CD4-positive, alpha-beta T cell treated with Interleukin-17A for 4 hours (primary cell): Measurements from ENCODE around the gene DIP2C.
"Not testable (repeated sequence)": the region's sequence is repeated elsewhere in the genome, so short reads cannot be mapped to it uniquely, and the experiment has no call there.

Experiments used
- DNase-seq: peaks from one replicate; pipeline ENCODE4 v3.0.0-alpha.2; 2020; ENCODE audit warnings: mixed read lengths

DIP2C gene

DNA sequence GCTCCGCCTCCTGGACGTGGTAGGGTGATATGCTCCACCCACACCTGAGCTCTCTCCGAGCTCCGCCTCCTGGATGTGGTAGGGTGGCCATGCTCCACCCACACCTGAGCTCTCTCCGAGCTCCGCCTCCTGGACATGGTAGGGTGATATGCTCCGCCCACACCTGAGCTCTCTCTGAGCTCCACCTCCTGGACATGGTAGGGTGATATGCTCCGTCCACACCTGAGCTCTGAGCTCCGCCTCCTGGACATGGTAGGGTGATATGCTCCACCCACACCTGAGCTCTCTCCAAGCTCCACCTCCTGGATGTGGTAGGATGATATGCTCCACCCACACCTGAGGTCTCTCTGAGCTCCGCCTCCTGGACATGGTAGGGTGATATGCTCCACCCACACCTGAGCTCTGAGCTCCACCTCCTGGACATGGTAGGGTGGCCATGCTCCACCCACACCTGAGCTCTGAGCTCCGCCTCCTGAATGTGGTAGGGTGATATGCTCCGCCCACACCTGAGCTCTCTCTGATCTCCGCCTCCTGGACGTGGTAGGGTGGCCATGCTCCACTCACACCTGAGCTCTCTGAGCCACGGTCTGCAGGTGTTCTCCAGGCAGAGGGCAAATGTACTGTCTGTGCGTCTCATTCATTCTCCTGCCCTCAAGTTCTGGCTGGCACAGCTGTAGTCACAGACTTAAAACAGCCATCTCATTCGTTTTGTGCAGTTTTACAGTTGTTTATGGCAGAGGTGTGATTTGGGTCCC is 252.4 kb downstream of the DIP2C start:
- peak; percentile 19 for DNase-seq

DNA sequence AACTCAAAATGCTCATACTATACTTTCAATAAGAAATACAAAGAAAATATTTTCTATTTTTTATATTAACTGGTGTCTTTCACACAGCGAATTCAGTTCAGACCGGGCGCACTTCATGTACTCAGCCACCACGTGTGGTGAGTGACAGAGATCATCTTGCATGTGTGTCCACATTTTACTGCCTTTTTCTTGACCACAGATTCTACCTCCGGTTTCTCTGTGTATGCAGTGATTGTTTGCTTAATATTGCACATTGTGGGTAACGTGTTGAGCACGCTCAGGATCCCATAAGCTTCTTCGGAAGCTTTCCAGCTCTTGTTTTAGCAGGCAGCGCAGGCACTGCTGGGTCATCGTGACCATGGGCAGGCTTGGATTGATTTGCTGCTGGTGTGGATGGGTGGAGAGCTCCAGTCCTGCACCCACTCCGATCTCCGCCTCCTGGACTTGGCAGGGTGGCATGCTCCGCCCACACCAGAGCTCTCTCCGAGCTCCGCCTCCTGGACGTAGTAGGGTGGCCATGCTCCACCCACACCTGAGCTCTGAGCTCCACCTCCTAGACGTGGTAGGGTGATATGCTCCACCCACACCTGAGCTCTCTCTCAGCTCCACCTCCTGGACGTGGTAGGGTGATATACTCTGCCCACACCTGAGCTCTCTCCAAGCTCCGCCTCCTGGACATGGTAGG is 253.3 kb downstream of the DIP2C start:
- no peak for DNase-seq

DNA sequence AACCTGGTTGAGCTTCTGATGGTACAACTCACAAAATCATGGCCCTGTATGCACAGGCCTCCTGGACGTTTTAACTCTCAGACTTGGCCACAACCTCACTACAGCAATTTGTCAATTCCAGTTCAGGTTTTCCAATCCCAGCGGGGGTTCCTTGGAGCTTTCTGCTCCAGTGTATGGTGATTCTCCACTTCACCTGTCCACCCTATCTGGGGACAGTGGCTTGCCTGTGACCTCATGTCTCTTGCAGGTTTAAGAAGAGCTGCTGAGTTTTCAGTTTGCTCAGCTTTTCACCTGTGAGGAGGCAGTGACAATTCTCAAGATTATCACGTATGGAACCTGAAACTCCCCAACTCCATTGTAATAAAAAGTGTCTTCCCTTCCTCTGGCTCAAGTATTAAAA is 254.1 kb downstream of the DIP2C start:
- DNase-seq: no peak

DNA sequence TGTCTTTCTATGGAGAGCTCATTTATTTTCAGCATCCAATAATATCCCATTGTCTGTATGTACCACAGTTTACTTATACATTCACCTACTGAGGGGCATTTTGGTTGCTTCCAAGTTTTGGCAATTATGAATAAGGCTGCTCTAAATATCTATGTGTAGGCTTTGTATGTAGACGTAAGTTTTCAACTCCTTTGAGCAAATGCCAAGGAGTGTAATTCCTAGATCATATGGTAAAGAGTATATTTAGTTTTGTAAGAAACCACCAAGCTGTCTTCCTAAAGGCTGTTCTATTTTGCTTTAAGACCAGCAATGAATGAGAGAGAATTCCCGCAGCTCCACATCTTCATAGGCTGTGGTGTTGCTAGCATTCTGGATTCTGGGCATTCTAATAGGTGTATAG is 259.8 kb downstream of the DIP2C start:
- DNase-seq: no peak

DNA sequence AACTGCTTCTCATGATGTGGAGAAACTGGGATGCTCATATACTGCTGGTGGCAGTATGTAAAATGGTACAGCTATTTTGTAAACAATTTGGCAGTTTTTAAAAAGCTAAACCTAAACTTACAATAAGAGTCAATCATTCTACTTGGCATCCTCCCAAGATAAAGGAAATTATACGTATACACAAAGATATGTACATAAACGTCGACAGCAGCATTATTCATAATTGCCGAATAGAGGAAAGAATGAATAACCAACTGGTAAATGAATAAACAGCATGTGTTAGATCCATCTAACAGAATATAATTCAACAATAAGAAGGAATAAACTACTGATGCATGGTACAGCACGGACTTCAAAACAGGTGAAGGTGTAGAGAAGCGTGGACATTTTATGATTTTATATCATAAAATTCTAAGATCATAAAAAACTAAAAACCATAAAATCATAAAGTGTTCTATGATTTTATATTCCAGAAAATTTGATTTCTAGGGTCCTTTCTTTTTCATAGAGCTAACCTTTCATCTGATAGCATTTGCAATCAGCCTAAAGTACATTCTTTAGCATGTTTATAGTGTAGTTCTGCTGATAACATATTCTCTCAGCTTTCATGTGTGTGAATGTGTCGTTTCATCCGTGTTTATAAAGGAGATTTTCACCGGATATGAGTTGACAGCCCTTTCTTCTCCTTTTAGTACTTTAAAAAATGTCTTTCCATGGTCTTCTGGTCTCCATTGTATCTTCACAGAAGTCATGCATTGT is 261.5 kb downstream of the DIP2C start:
- no peak for DNase-seq

DNA sequence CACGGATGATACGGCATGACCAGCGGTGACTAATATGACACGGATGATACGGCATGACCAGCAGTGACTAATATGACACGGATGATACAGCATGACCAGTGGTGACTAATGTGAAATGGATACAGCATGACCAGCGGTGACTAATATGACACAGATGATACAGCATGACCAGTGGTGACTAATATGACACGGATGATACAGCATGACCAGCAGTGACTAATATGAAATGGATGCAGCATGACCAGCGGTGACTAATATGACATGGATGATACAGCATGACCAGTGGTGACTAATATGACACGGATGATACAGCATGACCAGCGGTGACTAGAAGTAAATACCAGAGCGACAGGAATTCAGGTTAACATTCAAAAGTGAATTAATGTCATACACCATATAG is 264.1 kb downstream of the DIP2C start:
- DNase-seq: not testable (repeated sequence)

DNA sequence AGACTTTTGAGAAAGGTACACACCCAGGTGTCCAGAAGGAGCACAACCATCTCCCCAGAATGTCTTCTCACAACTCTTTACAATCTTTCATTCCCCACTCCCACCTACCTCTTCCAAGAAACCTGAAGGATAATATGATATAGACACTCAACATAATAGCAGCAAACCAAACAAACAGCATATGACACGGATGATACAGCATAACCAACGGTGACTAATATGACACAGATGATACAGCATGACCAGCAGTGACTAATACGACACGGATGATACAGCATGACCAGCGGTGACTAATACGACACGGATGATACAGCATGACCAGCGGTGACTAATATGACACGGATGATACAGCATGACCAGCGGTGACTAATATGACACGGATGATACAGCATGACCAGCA is 264.7 kb downstream of the DIP2C start:
- DNase-seq: not testable (repeated sequence)

DNA sequence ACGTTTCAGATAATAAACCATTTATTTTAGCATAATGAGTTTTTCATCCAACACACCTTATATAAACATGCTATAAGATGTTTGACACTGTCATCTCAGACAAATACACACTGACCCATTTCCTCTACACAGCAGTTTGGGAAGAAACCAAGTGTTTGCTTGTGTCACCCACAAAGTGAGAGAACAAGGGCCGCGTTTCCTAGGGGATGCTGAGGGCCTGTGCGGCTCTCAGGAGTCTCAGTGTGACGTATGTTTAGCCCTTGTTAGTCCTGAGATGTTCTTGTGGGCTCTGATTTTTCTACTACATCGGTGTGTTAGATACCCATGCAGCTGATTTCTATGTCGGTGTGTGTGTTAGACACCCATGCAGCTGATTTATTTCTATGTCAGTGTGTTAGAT is 266.3 kb downstream of the DIP2C start:
- DNase-seq: no peak

DNA sequence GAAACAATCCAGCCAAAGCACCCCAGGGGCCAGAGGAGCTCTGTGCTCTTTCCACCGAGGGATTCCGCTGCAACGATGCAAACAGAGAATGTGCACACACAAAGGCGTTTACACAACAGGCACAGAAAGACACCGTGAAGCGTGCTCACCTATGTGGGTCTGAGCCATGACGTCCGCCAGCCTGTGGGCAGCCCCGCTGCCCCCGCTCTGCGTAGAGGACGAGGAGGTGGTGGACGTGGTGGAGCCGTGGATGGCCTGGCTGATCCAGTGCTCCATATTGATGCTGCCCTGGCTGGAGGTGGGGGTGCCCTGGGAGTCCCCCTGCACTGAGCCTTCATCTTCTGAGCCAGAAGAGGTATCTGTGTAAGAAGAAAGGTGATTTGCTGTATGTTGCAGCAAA is 266.8 kb downstream of the DIP2C start:
- DNase-seq: no peak

DNA sequence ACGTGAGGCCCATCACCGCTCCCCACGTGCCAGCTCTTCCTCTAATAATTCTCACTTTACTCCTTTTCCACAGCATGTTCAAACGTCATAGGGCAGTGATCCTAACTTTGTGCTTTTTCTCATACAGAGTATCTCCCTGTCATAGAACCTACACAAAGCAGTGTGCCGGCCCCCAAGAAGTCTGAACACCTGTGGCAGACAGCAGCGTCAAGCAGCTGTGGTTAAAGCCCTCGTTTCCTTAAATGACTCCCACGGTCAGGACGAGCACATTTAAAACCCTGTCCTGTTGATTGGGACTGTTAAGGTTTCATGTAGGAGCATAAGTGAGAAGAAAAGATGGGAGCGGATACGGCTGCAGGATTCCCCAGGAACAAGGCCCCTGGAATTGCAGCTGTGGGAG is 267.2 kb downstream of the DIP2C start:
- DNase-seq: no peak

DNA sequence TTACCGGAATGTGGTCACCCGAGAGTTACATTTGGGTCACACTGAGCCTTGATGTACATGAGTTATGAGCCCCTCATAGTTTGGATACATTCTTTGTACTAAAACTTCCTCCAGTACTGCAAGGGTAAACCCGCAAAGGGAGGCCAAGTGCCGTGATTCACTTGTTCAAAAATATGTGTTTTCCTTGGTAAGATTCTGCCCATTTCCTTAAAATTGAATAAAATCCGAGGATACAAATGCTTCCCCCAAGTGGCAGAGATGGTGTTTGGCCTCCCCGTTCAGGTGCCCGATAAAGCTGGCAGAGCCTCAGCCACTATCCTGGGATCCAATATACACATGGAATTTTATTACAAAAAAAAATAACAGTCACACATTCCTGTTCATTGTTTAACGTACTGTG is 268.3 kb downstream of the DIP2C start:
- no peak for DNase-seq

DNA sequence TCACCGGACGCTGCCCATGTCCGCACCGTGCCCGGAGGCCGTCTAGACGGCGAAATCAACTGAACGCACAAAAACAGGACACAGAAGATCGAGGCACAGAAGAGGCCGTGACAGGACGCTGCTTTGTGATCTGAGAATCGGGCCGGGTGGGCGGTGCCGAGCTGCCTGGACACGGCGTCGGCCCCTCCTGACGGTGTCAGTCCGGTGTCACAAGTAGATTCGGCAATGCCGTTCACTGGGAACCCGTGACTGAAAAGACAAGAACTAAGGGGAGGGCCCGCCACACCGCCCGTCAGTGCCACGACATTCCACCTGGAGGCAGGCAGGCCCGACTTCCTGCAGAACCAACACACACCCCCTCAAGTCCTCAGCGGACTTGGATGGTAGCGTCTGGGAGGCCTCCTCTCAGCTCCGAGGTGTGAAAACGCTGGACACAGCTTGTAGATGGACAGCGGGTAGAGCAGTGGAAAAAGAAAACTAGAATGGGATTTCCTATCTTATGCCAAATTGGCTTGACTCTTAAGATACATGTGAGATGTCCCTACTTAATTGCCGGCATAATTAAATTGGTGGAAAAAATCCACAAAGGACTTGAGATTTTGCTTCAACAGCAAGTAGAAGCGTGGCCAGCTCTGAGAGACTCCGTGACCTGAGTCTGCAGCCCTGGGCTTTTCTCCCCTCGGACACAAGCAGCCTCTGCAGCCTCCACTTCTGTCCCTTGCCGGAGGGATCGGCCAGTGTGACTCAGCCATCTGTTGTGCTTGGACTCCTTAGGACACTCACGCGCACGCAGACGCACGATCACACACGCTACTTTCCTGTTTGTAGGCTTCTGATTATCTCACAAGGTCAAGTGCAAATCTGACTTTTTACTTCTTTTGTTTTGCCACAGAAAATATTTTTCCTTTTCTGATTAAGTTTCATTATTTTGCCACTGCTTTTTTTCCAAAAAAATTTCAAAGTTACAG is 269.0 kb downstream of the DIP2C start:
- no peak for DNase-seq

DNA sequence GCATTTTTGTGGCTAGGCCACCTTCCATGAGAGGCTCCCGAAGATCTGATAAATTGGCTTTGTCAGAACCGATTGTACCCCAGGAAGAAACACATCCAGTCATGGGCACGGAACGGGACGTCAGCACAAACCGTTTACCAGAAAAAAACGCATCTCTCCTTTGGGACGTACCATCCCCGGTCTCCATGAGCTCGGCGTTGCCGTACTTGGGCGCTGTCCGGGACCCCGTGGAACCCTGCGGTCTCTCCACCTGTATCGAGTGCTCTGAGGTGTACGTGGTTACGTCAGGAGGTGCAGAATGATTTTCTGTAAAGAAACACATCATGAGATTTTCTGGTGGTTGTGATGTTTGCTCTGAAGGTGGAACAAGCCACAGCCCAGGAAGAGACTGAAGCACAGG is 270.6 kb downstream of the DIP2C start:
- no peak for DNase-seq

DNA sequence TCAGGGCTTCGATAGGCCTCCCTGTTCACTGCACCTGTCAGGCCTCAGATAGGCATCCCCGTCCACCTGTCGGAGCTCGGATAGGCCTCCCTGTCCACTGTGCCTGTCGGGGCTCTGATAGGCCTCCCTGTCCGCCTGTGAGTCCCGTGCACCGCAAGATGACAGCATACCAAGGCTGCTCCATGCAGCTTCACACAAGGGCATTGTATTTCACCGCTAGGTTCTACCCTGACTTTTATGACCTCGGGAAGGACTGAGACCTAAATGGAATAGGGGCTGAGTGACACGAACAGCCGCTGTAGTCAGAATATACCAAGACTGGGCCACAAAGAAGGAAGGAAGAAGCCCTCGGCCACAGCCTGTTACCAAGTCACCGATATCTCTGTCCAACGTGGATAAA is 271.2 kb downstream of the DIP2C start:
- no peak for DNase-seq

DNA sequence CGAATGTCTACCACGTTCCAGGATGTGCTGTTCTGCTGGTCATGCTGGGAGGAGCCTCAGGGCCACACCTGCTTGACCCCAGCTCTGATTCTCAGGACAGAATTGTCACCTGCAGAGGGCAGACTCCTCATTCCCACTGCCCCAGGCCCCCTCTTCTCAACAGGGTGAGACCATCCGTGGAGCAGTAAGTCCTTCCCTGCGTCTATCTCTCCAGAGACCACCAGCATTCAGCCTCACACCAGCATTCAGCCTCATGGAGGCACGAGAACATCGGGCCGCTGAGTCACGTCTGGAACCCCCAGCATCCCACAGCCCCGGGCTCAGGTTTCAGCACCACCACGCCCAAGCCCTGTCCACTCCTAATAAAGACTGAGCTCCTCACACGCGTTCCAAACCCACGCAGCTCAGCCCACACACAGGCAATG is 273.4 kb downstream of the DIP2C start:
- DNase-seq: no peak

DNA sequence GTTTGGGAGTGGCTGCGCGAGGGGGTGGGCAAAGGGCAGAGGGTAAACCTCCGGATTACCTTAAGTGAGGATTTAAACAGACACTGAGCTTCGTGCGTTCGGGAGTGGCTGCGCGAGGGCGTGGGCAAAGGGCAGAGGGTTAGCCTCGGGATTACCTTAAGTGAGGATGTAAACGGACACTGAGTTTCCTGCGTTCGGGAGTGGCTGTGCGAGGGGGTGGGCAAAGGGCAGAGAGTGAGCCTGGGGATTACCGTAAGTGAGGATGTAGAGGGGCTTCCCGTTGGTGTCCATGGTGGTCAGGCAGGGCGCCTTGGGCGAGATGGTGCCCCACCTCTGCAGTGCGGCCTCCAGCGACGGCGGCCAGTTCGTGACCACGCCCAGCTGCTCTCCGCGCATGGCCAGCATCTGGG is 275.8 kb downstream of the DIP2C start:
- no peak for DNase-seq

DNA sequence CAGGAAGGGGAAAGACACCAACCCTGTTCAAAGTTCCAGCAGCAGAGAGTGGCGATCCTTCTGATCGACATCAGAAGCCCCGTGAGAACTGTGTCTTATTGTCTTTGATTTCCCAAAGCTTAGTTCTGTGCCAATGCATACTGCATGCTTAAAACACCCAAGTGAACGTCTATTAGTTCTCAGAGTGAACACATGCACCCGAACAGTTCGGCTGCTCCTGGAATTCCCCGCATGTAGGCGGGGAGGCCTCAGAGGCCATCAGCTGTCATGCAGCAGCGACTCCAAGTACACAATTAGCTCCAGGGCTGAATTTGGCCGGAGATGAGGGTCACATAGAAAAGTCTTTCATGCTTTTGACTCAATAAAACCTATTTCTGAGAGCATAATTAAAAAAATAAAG is 277.4 kb downstream of the DIP2C start:
- no peak for DNase-seq

DNA sequence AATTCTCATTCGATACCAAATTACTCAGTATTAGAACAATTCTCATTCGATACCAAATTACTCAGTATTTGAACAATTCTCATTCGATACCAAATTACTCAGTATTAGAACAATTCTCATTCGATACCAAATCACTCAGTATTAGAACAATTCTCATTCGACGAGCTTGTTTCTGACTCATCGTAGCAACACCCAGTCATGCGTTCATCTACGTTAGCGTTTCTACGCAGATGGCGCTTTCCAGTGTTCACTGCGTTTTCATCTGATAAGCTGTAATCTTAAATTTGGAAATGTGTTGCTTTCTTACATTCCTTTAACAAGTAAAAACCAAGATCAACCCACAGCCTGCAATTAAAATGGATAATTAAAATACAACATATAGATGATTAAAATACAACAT is 277.9 kb downstream of the DIP2C start:
- DNase-seq: no peak

DNA sequence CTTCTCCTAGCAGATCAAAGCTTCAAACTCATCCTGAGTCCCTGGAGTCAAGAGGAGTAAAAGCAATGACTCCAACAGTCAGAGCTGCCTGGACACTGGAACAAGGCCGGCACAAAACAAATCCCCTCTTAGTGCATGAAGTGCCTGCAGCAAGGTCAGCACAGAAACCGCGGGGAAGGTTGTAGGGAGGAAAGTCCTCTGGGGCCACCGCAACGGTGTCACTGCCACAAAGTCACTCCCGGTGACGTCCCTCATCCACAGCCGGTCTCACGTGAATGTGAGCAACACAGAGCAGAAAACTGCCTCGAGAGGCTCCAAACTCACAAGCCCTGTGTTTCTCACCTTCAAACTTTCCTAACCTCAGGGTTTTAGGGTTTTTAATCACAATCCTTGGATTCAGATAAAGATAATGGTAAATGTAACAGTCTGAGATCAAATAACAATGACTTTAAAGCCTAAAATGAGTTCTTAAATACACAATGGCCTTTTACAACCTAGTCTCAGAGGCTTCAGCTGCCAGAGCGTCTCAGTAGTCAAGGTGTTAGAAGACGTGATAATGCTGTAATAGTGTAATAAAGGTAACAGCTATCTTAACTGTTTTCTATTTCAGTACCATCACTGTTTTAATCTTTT is 279.9 kb downstream of the DIP2C start:
- DNase-seq: no peak

DNA sequence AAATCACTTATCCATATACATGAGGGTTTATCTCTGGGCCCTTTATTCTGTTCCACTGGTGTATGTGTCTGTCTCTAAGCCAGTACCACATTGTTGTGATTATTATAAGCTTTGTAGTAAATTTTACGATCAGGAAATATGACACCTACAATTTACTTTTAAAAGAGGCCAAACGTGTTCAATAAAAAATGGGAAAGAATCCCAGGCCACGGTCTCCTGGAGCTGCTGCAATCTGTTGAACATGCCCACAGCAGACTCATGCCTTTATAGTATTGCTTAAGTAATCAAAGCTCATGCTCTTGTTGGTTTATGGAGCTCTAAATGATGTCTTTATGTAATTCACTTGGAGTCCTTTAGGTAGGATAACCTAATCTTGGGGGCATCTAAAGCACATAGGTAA is 281.2 kb downstream of the DIP2C start:
- no peak for DNase-seq

DNA sequence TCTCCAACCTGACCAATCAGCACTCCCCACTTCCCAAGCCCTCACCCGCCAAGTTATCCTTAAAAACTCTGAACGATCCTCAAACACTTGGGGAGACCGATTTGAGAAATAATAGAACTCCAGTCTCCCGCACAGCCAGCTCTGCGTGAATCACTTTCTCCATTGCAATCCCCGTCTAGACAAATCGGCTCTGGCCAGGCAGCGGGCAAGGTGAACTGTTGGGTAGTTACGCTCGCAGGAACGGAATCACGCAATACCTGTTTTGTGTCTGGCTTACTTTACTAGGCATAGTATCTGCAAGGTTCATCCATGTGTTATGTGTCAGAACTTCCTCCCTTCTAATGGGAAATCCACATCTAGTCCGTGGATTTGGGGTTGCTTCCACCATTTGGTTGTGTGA is 282.5 kb downstream of the DIP2C start:
- DNase-seq: no peak

DNA sequence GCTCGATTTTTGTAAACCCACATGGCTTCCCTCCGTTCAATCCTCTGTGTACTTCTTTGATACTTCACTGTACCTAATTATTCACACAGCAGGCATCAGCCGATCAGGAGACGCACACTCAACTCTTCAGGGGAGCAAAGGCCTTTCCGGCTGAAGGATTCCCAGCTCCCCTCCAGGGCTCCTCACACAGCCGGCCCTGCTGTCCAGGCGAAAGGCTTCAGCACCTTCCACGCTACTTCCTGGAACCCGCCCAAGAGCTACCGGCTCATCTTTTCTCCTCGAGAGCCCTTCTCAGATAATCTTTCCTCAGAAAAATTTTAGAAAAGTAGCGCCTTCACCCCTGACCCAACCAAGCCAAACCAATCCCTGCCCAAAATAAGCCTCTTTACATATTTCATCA is 283.8 kb downstream of the DIP2C start:
- no peak for DNase-seq
